B cell (primary cell): Measurements from ENCODE around the gene MICALL1. TPM values are rescaled to one million over a fixed set of nuclear protein-coding genes. Genes with fewer than 3 reads are reported as not detected.

ENCODE experiments used
- ATAC-seq: fragments of 200-7000 bp; cut with Tn5 transposase; one replicate; pipeline ENCODE4 v1.10.0; 2021; ENCODE audit warnings: low read depth, mild to moderate bottlenecking, moderate number of reproducible peaks, moderate library complexity
- CTCF ChIA-PET: fragments of 350-600 bp; sonication (Branson Sonifier 250); formaldehyde crosslinking; loops from one replicate; lab custom pipeline; 2021; ENCODE audit warnings: antibody characterized with exemption, inconsistent platforms; lab: Charles Lee
- POLR2A ChIA-PET: fragments of 350-600 bp; sonication (Branson Sonifier 250); formaldehyde crosslinking; loops from one replicate; lab custom pipeline; 2021; ENCODE audit warnings: antibody characterized with exemption; lab: Charles Lee
- DNase-seq: peaks from one replicate; pipeline ENCODE4 v3.0.0; 2013
- H2AFZ ChIP-seq: 2 replicates; pipeline ENCODE4 v1.6.1; 2012; ENCODE audit warnings: mild to moderate bottlenecking, low read depth, low read length; ENCODE audit not compliant: insufficient read depth, poor library complexity, severe bottlenecking
- H3K27ac ChIP-seq, 2 donors: 1 replicate in 1 of 2; 2 replicates in 1 of 2; pipeline ENCODE4 v1.5.1; 2012 to 2013; ENCODE audit warnings: low read length in 2 of 2, mild to moderate bottlenecking in 2 of 2, moderate library complexity in 1 of 2
- H3K27me3 ChIP-seq, 4 experiments: fragments of 200-600 bp in 1 of 4; sonication (generic) in 1 of 4; replicated peaks in 1 of 4; 1 replicate in 2 of 4; 2 replicates in 2 of 4; pipeline versions ENCODE4 v1.6.1 to v1.7.0; 2013 to 2016; ENCODE audit warnings: low read length in 3 of 4, mild to moderate bottlenecking in 2 of 4, mixed read lengths in 1 of 4, moderate library complexity in 1 of 4; ENCODE audit not compliant: insufficient read depth in 4 of 4, control insufficient read depth in 3 of 4; ENCODE audit errors: control extremely low read depth in 1 of 4
- H3K36me3 ChIP-seq, 2 experiments: replicated peaks in 1 of 2; 1 replicate in 1 of 2; 2 replicates in 1 of 2; pipeline versions ENCODE4 v1.6.1 to v1.7.1; 2013; ENCODE audit warnings: low read length in 1 of 2; ENCODE audit not compliant: insufficient read depth in 2 of 2, control insufficient read depth in 1 of 2; ENCODE audit errors: control extremely low read depth in 1 of 2, extremely low read depth in 1 of 2
- H3K4me1 ChIP-seq, 2 donors: fragments of 200-600 bp in 1 of 2; sonication (generic) in 1 of 2; 1 replicate in 1 of 2; 2 replicates in 1 of 2; pipeline versions ENCODE4 v1.5.1 to v1.6.1; 2013 to 2017; ENCODE audit warnings: low read length in 2 of 2; ENCODE audit not compliant: control insufficient read depth in 2 of 2, insufficient read depth in 2 of 2
- H3K4me2 ChIP-seq: replicated peaks from 2 replicates; pipeline ENCODE3; 2012; ENCODE audit warnings: mild to moderate bottlenecking, low read depth, low read length; ENCODE audit not compliant: poor library complexity, severe bottlenecking
- H3K4me3 ChIP-seq, 5 experiments: fragments of 200-600 bp in 1 of 5; sonication (generic) in 1 of 5; 1 replicate in 3 of 5; 2 replicates in 2 of 5; pipeline versions ENCODE4 v1.5.1 to v1.7.0; 2011 to 2016; ENCODE audit warnings: low read length in 4 of 5, mild to moderate bottlenecking in 4 of 5, low read depth in 2 of 5, control low read depth in 1 of 5, moderate library complexity in 1 of 5; ENCODE audit not compliant: insufficient read depth in 1 of 5; ENCODE audit errors: control extremely low read depth in 1 of 5, extremely low read depth in 1 of 5
- H3K79me2 ChIP-seq: fragments of 200-600 bp; sonication (generic); one replicate; pipeline ENCODE4 v1.6.0; 2016; ENCODE audit warnings: low read length; ENCODE audit not compliant: control insufficient read depth, insufficient read depth
- H3K9ac ChIP-seq: fragments of 200-600 bp; sonication (generic); 2 replicates; pipeline ENCODE4 v1.6.1; 2017; ENCODE audit warnings: mild to moderate bottlenecking, low read length, moderate library complexity
- H3K9me3 ChIP-seq, 3 donors: one replicate each; pipeline versions ENCODE4 v1.6.1 to v1.7.1; 2013; ENCODE audit warnings: low read length in 2 of 3; ENCODE audit not compliant: control insufficient read depth in 2 of 3, insufficient read depth in 1 of 3; ENCODE audit errors: control extremely low read depth in 1 of 3
- H4K20me1 ChIP-seq: 2 replicates; pipeline ENCODE4 v1.6.0; 2012; ENCODE audit warnings: mild to moderate bottlenecking, low read length; ENCODE audit not compliant: insufficient read depth, control insufficient read depth, poor library complexity, severe bottlenecking
- H3K27ac Mint-ChIP-seq: one replicate; pipeline ENCODE4 v1.8.0; 2021; ENCODE audit warnings: mixed read lengths
- H3K27me3 Mint-ChIP-seq: one replicate; pipeline ENCODE4 v1.8.0; 2021; ENCODE audit warnings: mixed read lengths
- H3K4me1 Mint-ChIP-seq: one replicate; pipeline ENCODE4 v1.8.0; 2021; ENCODE audit warnings: mixed read lengths
- H3K4me3 Mint-ChIP-seq: one replicate; pipeline ENCODE4 v1.8.0; 2021; ENCODE audit warnings: mixed read lengths
- H3K9me3 Mint-ChIP-seq: one replicate; pipeline ENCODE4 v1.8.0; 2022; ENCODE audit warnings: mixed read lengths; ENCODE audit not compliant: insufficient read depth
- EZH2 ChIP-seq: IDR thresholded peaks from 2 replicates; pipeline ENCODE4 v1.6.1; 2012; ENCODE audit warnings: borderline replicate concordance, low read depth, mild to moderate bottlenecking, moderate library complexity, low read length; ENCODE audit not compliant: insufficient read depth, poor library complexity, severe bottlenecking
- WGBS: methylation state at CpG from one replicate; pipeline ENCODE4 v1.1.5; 2013; ENCODE audit warnings: missing lambda C conversion rate; ENCODE audit not compliant: insufficient coverage; 5-methylcytosine and 5-hydroxymethylcytosine counted together
- intact Hi-C: fragments of 100-400 bp; cut with micrococcal nuclease; formaldehyde crosslinking; loops from one replicate; pipeline ENCODE4 v1.10.0; 2022
- polyA plus RNA-seq: library from polyadenylated mRNA; depleted of rRNA; stranded (reverse); fragments of >200 nt; gene quantifications from 2 replicates; pipeline ENCODE4 v1.2.3, GENCODE V29; 2012
- total RNA-seq, 2 donors: library from RNA; stranded (reverse); fragments of 120-200 nt in 1 of 2; gene quantifications; 1 replicate in 1 of 2; 2 replicates in 1 of 2; pipeline versions ENCODE4 v1.2.3 to v1.2.4, GENCODE V29; 2013 to 2022
- TF ChIP-seq, protein P1 (sequence below): fragments of 200-600 bp; IDR thresholded peaks from one replicate; pipeline ENCODE4 v1.8.0; 2022; ENCODE audit warnings: antibody characterized with exemption, mild to moderate bottlenecking

MICALL1 gene
- total and polyA plus RNA-seq, 2 donors (not counting 1 experiment from before 2014, with no cell fraction given), result 21.0 to 34.9 TPM

GRCh38 chr22:37985751-37986281 lies 79.7 kb downstream of the MICALL1 start:
- no peak overlapping the region for H3K4me2 ChIP-seq
- Mint-ChIP-seq H3K4me1 (no peaks in the 10 kb centered on the region), H3K27ac (no peak overlapping the region), H3K9me3 (no peaks in the 10 kb centered on the region), H3K4me3 (no peak overlapping the region), H3K27me3 (no peaks in the 10 kb centered on the region)
- intact Hi-C loops, result no loop called here
- H3K36me3 ChIP-seq, result no peaks in the 10 kb centered on the region
- H3K4me3 ChIP-seq, result no peak overlapping the region
- H3K27ac ChIP-seq, result no peak overlapping the region
- H3K9me3 ChIP-seq, result no peaks in the 10 kb centered on the region
- H2AFZ ChIP-seq, result no peak overlapping the region
- no peaks in the 10 kb centered on the region for H3K4me1 ChIP-seq
- TF ChIP-seq, protein P1, sequence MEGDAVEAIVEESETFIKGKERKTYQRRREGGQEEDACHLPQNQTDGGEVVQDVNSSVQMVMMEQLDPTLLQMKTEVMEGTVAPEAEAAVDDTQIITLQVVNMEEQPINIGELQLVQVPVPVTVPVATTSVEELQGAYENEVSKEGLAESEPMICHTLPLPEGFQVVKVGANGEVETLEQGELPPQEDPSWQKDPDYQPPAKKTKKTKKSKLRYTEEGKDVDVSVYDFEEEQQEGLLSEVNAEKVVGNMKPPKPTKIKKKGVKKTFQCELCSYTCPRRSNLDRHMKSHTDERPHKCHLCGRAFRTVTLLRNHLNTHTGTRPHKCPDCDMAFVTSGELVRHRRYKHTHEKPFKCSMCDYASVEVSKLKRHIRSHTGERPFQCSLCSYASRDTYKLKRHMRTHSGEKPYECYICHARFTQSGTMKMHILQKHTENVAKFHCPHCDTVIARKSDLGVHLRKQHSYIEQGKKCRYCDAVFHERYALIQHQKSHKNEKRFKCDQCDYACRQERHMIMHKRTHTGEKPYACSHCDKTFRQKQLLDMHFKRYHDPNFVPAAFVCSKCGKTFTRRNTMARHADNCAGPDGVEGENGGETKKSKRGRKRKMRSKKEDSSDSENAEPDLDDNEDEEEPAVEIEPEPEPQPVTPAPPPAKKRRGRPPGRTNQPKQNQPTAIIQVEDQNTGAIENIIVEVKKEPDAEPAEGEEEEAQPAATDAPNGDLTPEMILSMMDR, result no peak
- no peak for TF ChIP-seq EZH2
- 98% methylated on average over 13 of the region's 27 CpGs for WGBS
- DNase-seq (no peak), ATAC-seq (no peak)
- no peaks in the 10 kb centered on the region for H4K20me1 ChIP-seq
- no peaks in the 10 kb centered on the region for H3K27me3 ChIP-seq
- ChIA-PET POLR2A (interaction anchor here (0.7 kb wide), 1 partner anchor 1894 kb away, joined by 6 read pairs; no protein-coding TSS in a partner anchor), CTCF (interaction anchor here (0.5 to 1.3 kb wide), 2 partner anchors 10 to 777 kb away, joined by 3 read pairs; no protein-coding TSS in a partner anchor)
- H3K79me2 ChIP-seq, result no peaks in the 10 kb centered on the region
- no peak overlapping the region for H3K9ac ChIP-seq

DNA sequence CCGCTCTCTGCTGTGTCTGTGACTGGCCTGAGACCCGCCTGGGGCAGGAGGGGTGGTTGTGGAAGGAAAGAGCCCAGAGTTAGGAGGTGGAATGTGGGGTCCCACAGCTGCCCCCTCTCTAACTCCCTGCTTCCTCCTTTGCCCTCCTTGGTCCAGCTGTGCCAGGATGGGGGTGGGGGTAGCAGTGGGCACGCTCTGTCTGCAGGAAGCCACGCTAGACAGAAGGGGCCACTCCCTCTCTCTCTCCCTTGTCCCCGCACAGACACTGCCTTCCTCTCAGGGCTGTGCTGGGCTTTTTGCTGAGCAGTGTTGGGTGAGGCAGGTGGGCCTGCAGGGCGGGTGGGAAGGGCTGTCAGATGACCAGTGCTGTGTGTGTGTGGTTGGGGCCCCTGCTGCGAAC lies 80.3 kb downstream of the MICALL1 start:
- H3K4me1 Mint-ChIP-seq, result no peaks in the 10 kb centered on the region
- DNase-seq, result no peak
- Histone ChIP-seq H2AFZ (no peak overlapping the region), H3K9me3 (no peaks in the 10 kb centered on the region), H3K27me3 (no peaks in the 10 kb centered on the region), H3K4me2 (no peak overlapping the region), H3K4me3 (no peak overlapping the region), H3K4me1 (no peaks in the 10 kb centered on the region), H3K36me3 (no peaks in the 10 kb centered on the region), H3K79me2 (no peaks in the 10 kb centered on the region), H3K27ac (no peak overlapping the region), H4K20me1 (no peaks in the 10 kb centered on the region), H3K9ac (no peak overlapping the region)
- WGBS, result 73% methylated on average over 3 of the region's 7 CpGs
- TF ChIP-seq EZH2, result no peak
- TF ChIP-seq, protein P1, result no peak
- no peak overlapping the region for H3K4me3 Mint-ChIP-seq
- intact Hi-C loops, result no loop called here
- H3K27me3 Mint-ChIP-seq, result no peaks in the 10 kb centered on the region
- no peak for ATAC-seq
- CTCF ChIA-PET, result interaction anchor here (0.5 kb wide), 1 partner anchor 777 kb away, joined by 3 read pairs; no protein-coding TSS in a partner anchor
- POLR2A ChIA-PET, result interaction anchor here (0.7 kb wide), 1 partner anchor 1893 kb away, joined by 6 read pairs; no protein-coding TSS in a partner anchor
- no peak overlapping the region for H3K27ac Mint-ChIP-seq
- no peaks in the 10 kb centered on the region for H3K9me3 Mint-ChIP-seq
